ENCODE data around the gene SH2D3A. TPM values are rescaled to one million over a fixed set of nuclear protein-coding genes. Genes with fewer than 3 reads are reported as not detected.

The SH2D3A gene
- total RNA-seq, 1 experiment from 2014 or later: 0.18 TPM

- DNase-seq (ENCODE audit: low read depth): no peak
These were observed 44.1 kb downstream of the SH2D3A start for GRCh38 chr19:6723108-6723618.

- no peak for DNase-seq (ENCODE audit: low read depth)
These were observed 45.5 kb downstream of the SH2D3A start for GRCh38 chr19:6721773-6722172.

GRCh38 chr19:6721138-6721474, 46.1 kb downstream of the SH2D3A start:
- no peak for DNase-seq (ENCODE audit: low read depth)

GRCh38 chr19:6720369-6721137, 46.7 kb downstream of the SH2D3A start, which contains the start of gene C3:
C3 (minus strand) TSS chr19:6720650; CDS start chr19:6720589, 61 bp downstream.
- DNase-seq (ENCODE audit: low read depth): no peak

GRCh38 chr19:6719992-6720368, 47.3 kb downstream of the SH2D3A start:
- no peak for DNase-seq (ENCODE audit: low read depth)

GRCh38 chr19:6719540-6719861, 47.7 kb downstream of the SH2D3A start:
- no peak for DNase-seq (ENCODE audit: low read depth)

- DNase-seq (ENCODE audit: low read depth): no peak
These were observed 48.3 kb downstream of the SH2D3A start for GRCh38 chr19:6718741-6719539.

- no peak for DNase-seq (ENCODE audit: low read depth)
These were observed 49.0 kb downstream of the SH2D3A start for GRCh38 chr19:6718111-6718740.

GRCh38 chr19:6717441-6717971, 49.7 kb downstream of the SH2D3A start:
- no peak for DNase-seq (ENCODE audit: low read depth)

- DNase-seq (ENCODE audit: low read depth): no peak
These were observed 50.2 kb downstream of the SH2D3A start for GRCh38 chr19:6717036-6717435.

GRCh38 chr19:6716610-6716970, 50.6 kb downstream of the SH2D3A start:
- no peak for DNase-seq (ENCODE audit: low read depth)

GRCh38 chr19:6714749-6715555, 52.3 kb downstream of the SH2D3A start:
- no peak for DNase-seq (ENCODE audit: low read depth)

- no peak for DNase-seq (ENCODE audit: low read depth)
These were observed 53.2 kb downstream of the SH2D3A start for GRCh38 chr19:6713773-6714692.

- DNase-seq (ENCODE audit: low read depth): no peak
These were observed 54.3 kb downstream of the SH2D3A start for GRCh38 chr19:6712692-6713670.

GRCh38 chr19:6712231-6712630, 55.0 kb downstream of the SH2D3A start:
- no peak for DNase-seq (ENCODE audit: low read depth)

- DNase-seq (ENCODE audit: low read depth): no peak
These were observed 55.6 kb downstream of the SH2D3A start for GRCh38 chr19:6711605-6712004.

- no peak for DNase-seq (ENCODE audit: low read depth)
These were observed 56.2 kb downstream of the SH2D3A start for GRCh38 chr19:6711078-6711361.

- DNase-seq (ENCODE audit: low read depth): no peak
These were observed 56.8 kb downstream of the SH2D3A start for GRCh38 chr19:6710273-6711077.
